ENCODE data around the gene EBF3. TPM values are rescaled to one million over a fixed set of nuclear protein-coding genes. Genes with fewer than 3 reads are reported as not detected.

Gene EBF3
- total RNA-seq, 1 experiment from 2014 or later, result not detected

DNA sequence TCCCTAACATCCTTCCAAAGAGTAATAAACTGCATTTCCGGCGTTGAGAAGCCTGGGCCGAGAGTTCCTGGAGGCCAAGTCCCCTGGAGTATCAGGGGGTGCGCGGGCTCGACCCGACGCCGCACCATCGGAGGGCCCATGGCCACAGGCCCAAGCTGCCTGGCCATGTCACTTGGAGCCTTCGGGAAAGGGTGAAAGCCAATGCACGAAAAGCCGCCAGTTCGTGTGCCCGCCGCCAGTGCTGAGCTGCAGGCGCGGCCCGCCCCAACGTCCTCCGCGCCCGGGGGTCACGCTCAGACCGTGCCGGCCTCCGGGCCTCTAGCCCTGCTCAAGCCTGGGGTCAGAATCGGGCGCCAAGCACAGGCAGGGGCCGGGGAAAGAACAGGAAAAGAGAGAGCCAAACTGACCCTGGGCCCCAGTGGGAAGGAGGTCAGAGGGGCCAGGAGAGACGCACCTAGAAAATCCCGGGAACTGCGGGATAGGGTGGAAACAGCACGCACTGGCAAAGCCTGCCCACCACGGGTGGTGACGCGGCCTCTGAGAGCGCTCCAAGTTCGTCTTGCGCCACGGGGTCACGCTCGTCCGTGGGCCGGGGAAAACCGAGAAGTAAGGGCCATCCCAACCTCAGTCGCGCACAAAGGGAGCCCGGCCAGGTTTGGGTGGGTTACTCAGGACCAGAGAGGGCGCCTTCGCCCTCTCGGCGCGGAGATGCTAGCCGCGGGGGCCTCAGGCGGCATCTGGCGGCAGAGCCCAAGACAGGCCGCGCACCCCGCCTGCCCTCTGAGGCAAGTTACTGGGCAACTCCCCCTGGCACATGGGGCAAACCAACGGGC is 4.2 kb upstream of the EBF3 start:
- CTCF ChIA-PET, result no interaction called here
- Histone ChIP-seq H3F3A (ENCODE audit: insufficient read depth, low read depth) (no peaks in the 10 kb centered on the region), H3K36me3 (ENCODE audit: low read depth) (no peaks in the 10 kb centered on the region), H3K9me2 (ENCODE audit: insufficient read depth) (no peaks in the 10 kb centered on the region), H3K27me3 (ENCODE audit: insufficient read depth, low read depth) (no peaks in the 10 kb centered on the region), H2AFZ (no peak overlapping the region), H3K4me2 (no peak overlapping the region), H3K27ac (no peak overlapping the region), H3K9me3 (ENCODE audit: insufficient read depth, low read depth) (no peaks in the 10 kb centered on the region), H3K4me1 (replicated peaks; ENCODE audit: insufficient read depth) (no peaks in the 10 kb centered on the region), H3K79me2 (ENCODE audit: low read depth) (no peaks in the 10 kb centered on the region), H4K20me1 (ENCODE audit: insufficient read depth) (no peaks in the 10 kb centered on the region), H3K4me3 (no peak overlapping the region)
- TF ChIP-seq, protein P1, sequence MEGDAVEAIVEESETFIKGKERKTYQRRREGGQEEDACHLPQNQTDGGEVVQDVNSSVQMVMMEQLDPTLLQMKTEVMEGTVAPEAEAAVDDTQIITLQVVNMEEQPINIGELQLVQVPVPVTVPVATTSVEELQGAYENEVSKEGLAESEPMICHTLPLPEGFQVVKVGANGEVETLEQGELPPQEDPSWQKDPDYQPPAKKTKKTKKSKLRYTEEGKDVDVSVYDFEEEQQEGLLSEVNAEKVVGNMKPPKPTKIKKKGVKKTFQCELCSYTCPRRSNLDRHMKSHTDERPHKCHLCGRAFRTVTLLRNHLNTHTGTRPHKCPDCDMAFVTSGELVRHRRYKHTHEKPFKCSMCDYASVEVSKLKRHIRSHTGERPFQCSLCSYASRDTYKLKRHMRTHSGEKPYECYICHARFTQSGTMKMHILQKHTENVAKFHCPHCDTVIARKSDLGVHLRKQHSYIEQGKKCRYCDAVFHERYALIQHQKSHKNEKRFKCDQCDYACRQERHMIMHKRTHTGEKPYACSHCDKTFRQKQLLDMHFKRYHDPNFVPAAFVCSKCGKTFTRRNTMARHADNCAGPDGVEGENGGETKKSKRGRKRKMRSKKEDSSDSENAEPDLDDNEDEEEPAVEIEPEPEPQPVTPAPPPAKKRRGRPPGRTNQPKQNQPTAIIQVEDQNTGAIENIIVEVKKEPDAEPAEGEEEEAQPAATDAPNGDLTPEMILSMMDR (conservative IDR thresholded peaks at IDR 0.05), result no peak
- no peak for TF ChIP-seq EZH2 (IDR thresholded peaks at IDR 0.05; ENCODE audit: low read depth)
- intact Hi-C loops (cut with micrococcal nuclease; ENCODE audit: unreplicated experiment), result no loop called here
- no peak for DNase-seq
- BruUV-seq (replicated peaks), result no TSS peak
- POLR2A ChIA-PET (ENCODE audit: unreplicated experiment), result no interaction called here

DNA sequence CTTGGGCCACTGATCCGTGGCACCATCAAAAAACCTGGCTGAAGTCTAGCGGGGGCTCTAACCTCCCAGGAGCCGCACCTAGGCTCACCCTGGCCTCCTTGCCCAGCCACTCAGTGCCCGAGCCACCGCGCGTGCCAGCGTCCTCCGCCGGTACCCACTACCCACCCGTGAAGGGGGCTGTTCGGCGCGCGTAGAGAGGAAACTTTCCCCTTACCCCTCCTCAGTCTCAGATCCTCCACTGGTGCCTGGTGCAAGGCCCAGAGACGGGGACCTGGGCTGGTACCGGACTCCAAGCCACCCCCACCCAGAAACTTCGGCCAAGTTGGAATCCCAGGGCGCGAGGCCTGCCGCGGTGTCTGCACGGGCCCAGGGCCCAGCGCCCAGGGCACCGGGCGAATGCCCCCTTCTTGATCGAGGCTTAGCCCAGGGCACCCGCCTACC is 3.5 kb upstream of the EBF3 start:
- no TSS peak for BruUV-seq (replicated peaks)
- no peaks in the 10 kb centered on the region for H3K9me2 ChIP-seq (ENCODE audit: insufficient read depth)
- H3K27ac ChIP-seq, result no peak overlapping the region
- H3K4me3 ChIP-seq, result no peak overlapping the region
- no peaks in the 10 kb centered on the region for H3K9me3 ChIP-seq (ENCODE audit: insufficient read depth, low read depth)
- no peak for TF ChIP-seq EZH2 (IDR thresholded peaks at IDR 0.05; ENCODE audit: low read depth)
- TF ChIP-seq, protein P1 (conservative IDR thresholded peaks at IDR 0.05), result no peak
- no peak overlapping the region for H3K4me2 ChIP-seq
- POLR2A ChIA-PET (ENCODE audit: unreplicated experiment), result no interaction called here
- no peaks in the 10 kb centered on the region for H3K79me2 ChIP-seq (ENCODE audit: low read depth)
- no peaks in the 10 kb centered on the region for H3K27me3 ChIP-seq (ENCODE audit: insufficient read depth, low read depth)
- H3K4me1 ChIP-seq (replicated peaks; ENCODE audit: insufficient read depth), result no peaks in the 10 kb centered on the region
- no peak for DNase-seq
- H4K20me1 ChIP-seq (ENCODE audit: insufficient read depth), result no peaks in the 10 kb centered on the region
- H3K36me3 ChIP-seq (ENCODE audit: low read depth), result no peaks in the 10 kb centered on the region
- intact Hi-C loops (cut with micrococcal nuclease; ENCODE audit: unreplicated experiment), result no loop called here
- no peaks in the 10 kb centered on the region for H3F3A ChIP-seq (ENCODE audit: insufficient read depth, low read depth)
- no peak overlapping the region for H2AFZ ChIP-seq
- CTCF ChIA-PET, result no interaction called here

DNA sequence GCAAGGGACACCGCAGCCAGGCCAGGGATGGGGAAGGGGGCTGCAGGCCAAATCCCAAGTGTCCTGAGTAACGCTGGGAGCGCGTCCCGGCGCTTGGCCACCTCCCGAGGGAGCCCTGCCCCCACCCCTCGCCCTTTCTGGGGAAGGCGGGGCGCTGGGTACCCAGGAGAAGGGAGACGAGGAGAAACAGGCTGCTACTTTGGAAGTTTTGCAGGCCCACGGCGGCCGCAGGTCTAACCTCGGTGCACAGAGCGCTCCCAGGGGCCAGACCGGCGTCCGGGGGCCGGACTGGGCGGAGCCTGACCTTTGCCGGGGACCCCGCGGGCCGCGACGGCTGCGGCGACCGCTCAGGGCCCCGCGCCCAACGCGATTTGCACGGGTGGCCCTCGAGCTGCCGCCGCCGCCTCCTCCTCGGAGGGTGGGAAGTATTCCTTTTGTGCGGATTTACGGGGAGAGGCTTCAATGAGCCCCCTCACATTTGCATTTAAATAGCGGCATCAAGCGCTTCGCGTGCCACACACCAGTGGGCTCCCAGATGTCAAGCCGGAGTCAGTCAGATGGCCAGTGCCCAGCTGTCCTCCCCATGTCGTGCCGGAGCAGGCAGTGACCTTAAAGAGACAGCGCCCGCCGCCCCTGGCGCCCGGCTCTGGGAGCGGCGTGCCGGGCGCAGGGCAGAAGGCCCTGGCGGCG is 3.0 kb upstream of the EBF3 start:
- no peaks in the 10 kb centered on the region for H3K9me2 ChIP-seq (ENCODE audit: insufficient read depth)
- H3K9me3 ChIP-seq (ENCODE audit: insufficient read depth, low read depth), result no peaks in the 10 kb centered on the region
- no peaks in the 10 kb centered on the region for H3K79me2 ChIP-seq (ENCODE audit: low read depth)
- H3K27ac ChIP-seq, result no peak overlapping the region
- no peak overlapping the region for H3K4me2 ChIP-seq
- H4K20me1 ChIP-seq (ENCODE audit: insufficient read depth), result no peaks in the 10 kb centered on the region
- CTCF ChIA-PET, result no interaction called here
- no peak overlapping the region for H3K4me3 ChIP-seq
- no peaks in the 10 kb centered on the region for H3K27me3 ChIP-seq (ENCODE audit: insufficient read depth, low read depth)
- no peaks in the 10 kb centered on the region for H3F3A ChIP-seq (ENCODE audit: insufficient read depth, low read depth)
- H3K4me1 ChIP-seq (replicated peaks; ENCODE audit: insufficient read depth), result no peaks in the 10 kb centered on the region
- no peak overlapping the region for H2AFZ ChIP-seq
- H3K36me3 ChIP-seq (ENCODE audit: low read depth), result no peaks in the 10 kb centered on the region
- POLR2A ChIA-PET (ENCODE audit: unreplicated experiment), result no interaction called here
- BruUV-seq (replicated peaks), result no TSS peak
- intact Hi-C loops (cut with micrococcal nuclease; ENCODE audit: unreplicated experiment), result no loop called here
- no peak for DNase-seq
- TF ChIP-seq, protein P1 (conservative IDR thresholded peaks at IDR 0.05), result no peak
- TF ChIP-seq EZH2 (IDR thresholded peaks at IDR 0.05; ENCODE audit: low read depth), result no peak

Measured in PC-9 (cell line).